HepG2 (cell line): Measurements from ENCODE around the gene CHADL. TPM values are rescaled to one million over a fixed set of nuclear protein-coding genes. Genes with fewer than 3 reads are reported as not detected.

Source experiments
- CCAR2 ChIP-seq: fragments of 200-400 bp; formaldehyde crosslinking; optimal IDR thresholded peaks from 2 replicates; pipeline ENCODE3; 2018; ENCODE audit warnings: low read depth, mild to moderate bottlenecking, low read length, moderate library complexity
- ELF3 ChIP-seq: IDR thresholded peaks from 2 replicates; pipeline ENCODE4 v1.6.1; 2016; ENCODE audit warnings: missing genetic modification reagents, missing compliant biosample characterization
- FOXK2 ChIP-seq: fragments of 450-650 bp; IDR thresholded peaks from 2 replicates; pipeline ENCODE4 v1.6.1; 2016
- LRRFIP1 ChIP-seq: sonication (generic); formaldehyde crosslinking; conservative IDR thresholded peaks from 2 replicates; pipeline ENCODE4 v1.4.0; 2020; ENCODE audit warnings: missing genetic modification reagents
- SP4 ChIP-seq: sonication (generic); formaldehyde crosslinking; IDR thresholded peaks from 2 replicates; pipeline ENCODE4 v1.8.1; 2023; ENCODE audit warnings: mild to moderate bottlenecking, missing genetic modification reagents
- ZNF12 ChIP-seq: sonication (generic); formaldehyde crosslinking; IDR thresholded peaks from 2 replicates; pipeline ENCODE4 v1.5.0; 2020; ENCODE audit warnings: missing genetic modification reagents
- ZNF160 ChIP-seq: sonication (generic); formaldehyde crosslinking; IDR thresholded peaks from 2 replicates; pipeline ENCODE4 v1.8.0; 2022; ENCODE audit warnings: mild to moderate bottlenecking, inconsistent platforms, missing genetic modification reagents
- ZNF20 ChIP-seq: sonication (generic); formaldehyde crosslinking; IDR thresholded peaks from 2 replicates; pipeline ENCODE4 v1.4.0; 2020; ENCODE audit warnings: mild to moderate bottlenecking, moderate library complexity, missing genetic modification reagents
- ZNF326 ChIP-seq: sonication (generic); formaldehyde crosslinking; IDR thresholded peaks from 2 replicates; pipeline ENCODE4 v1.4.0; 2020; ENCODE audit warnings: missing genetic modification reagents, borderline replicate concordance
- ZNF512B ChIP-seq: sonication (generic); formaldehyde crosslinking; IDR thresholded peaks from 2 replicates; pipeline ENCODE4 v1.5.1; 2020; ENCODE audit warnings: missing genetic modification reagents, mild to moderate bottlenecking, borderline replicate concordance
- ZNF629 ChIP-seq: sonication (generic); formaldehyde crosslinking; conservative IDR thresholded peaks from 2 replicates; pipeline ENCODE4 v1.5.0; 2020; ENCODE audit warnings: missing genetic modification reagents
- ZNF780A ChIP-seq: sonication (generic); formaldehyde crosslinking; IDR thresholded peaks from 2 replicates; pipeline ENCODE4 v1.8.0; 2022; ENCODE audit warnings: mild to moderate bottlenecking, missing genetic modification reagents, moderate library complexity
- ZNF784 ChIP-seq: sonication (generic); formaldehyde crosslinking; IDR thresholded peaks from 2 replicates; pipeline ENCODE4 v1.5.1; 2020; ENCODE audit warnings: missing genetic modification reagents, mild to moderate bottlenecking, borderline replicate concordance
- ZNF788 ChIP-seq: sonication (generic); formaldehyde crosslinking; IDR thresholded peaks from 2 replicates; pipeline ENCODE4 v1.5.0; 2020; ENCODE audit warnings: mild to moderate bottlenecking, missing genetic modification reagents, borderline replicate concordance
- ZNF878 ChIP-seq: sonication (generic); formaldehyde crosslinking; IDR thresholded peaks from 2 replicates; pipeline ENCODE4 v1.8.1; 2023; ENCODE audit warnings: mild to moderate bottlenecking, missing genetic modification reagents, moderate library complexity
- ZSCAN5A ChIP-seq: sonication (generic); formaldehyde crosslinking; IDR thresholded peaks from 2 replicates; pipeline ENCODE4 v1.8.0; 2022; ENCODE audit warnings: mild to moderate bottlenecking, missing genetic modification reagents, borderline replicate concordance
- polyA plus RNA-seq, 8 experiments: library from polyadenylated mRNA; depleted of rRNA in 3 of 8; stranded (reverse) in 7 of 8; unstranded in 1 of 8; fragments of >200 nt; fragmentation: Illumina TruSeq in 4 of 8; extraction: Trizol in 4 of 8; gene quantifications; 2 replicates each; pipeline versions ENCODE4 v1.2.1 to v1.2.3, GENCODE V29; 2011 to 2016; ENCODE audit warnings: low read depth in 4 of 8, missing spikeins in 1 of 8, mixed read lengths in 1 of 8; ENCODE audit not compliant: insufficient read depth in 1 of 8
- total RNA-seq, 5 experiments: library from RNA; depleted of rRNA; stranded (reverse); fragments of >200 nt; fragmentation: Illumina TruSeq; extraction: Trizol; gene quantifications; 2 replicates each; pipeline ENCODE4 v1.2.3, GENCODE V29; 2016; ENCODE audit warnings: low read depth in 1 of 5

CHADL gene
- total and polyA plus RNA-seq, 2 of the 13 experiments (the other 11 are each of a cell fraction or from before 2014, with no cell fraction given) = 2.8 to 8.1 TPM

- no peak for TF ChIP-seq ZNF326
- no peak for TF ChIP-seq ZNF780A (CRISPR knock-in tag)
- TF ChIP-seq ELF3 (CRISPR knock-in tag) = no peak; the same call in 1 of the 2 replicates
- no peak for TF ChIP-seq ZSCAN5A
- no peak for TF ChIP-seq ZNF878
- peak; percentile 57; the same call in 1 of the 2 replicates for TF ChIP-seq ZNF160 (CRISPR knock-in tag)
- no peak; the same call in 1 of the 2 replicates for TF ChIP-seq ZNF20 (CRISPR knock-in tag)
- TF ChIP-seq CCAR2 = no peak
- peak; percentile 29; the same call in 1 of the 2 replicates for TF ChIP-seq FOXK2
- TF ChIP-seq ZNF784 = no peak
- TF ChIP-seq ZNF629 (CRISPR knock-in tag) = no peak
- peak; percentile 71; the same call in 1 of the 2 replicates for TF ChIP-seq ZNF788 (CRISPR knock-in tag)
- no peak for TF ChIP-seq LRRFIP1 (CRISPR knock-in tag)
- TF ChIP-seq ZNF12 (CRISPR knock-in tag) = no peak
- peak; percentile 80 for TF ChIP-seq SP4
- no peak for TF ChIP-seq ZNF512B (CRISPR knock-in tag)
Observed at GRCh38 chr22:41285820-41286638, 45.3 kb upstream of the CHADL start, which contains the start of gene RANGAP1 (continued).
